GM21529 (cell line): ENCODE measurements around the gene RAD51.
"Not testable (repeated sequence)": the region's sequence is repeated elsewhere in the genome, so short reads cannot be mapped to it uniquely, and the experiment has no call there.

Experiments used
- ATAC-seq: cut with Tn5 transposase; IDR thresholded peaks from one replicate; pipeline ENCODE4 v1.9.1; 2021; ENCODE audit not compliant: unreplicated experiment

Gene RAD51

GRCh38 chr15:40694688-40695468 lies at the start of gene RAD51:
TSS of gene RAD51 (plus strand) at chr15:40695174. CDS start at chr15:40698759, 3,585 bp downstream.
- ATAC-seq = peak; percentile 86

GRCh38 chr15:40647523-40647922 lies 47.5 kb upstream of the RAD51 start:
- ATAC-seq = no peak

GRCh38 chr15:40650479-40650878 lies 44.5 kb upstream of the RAD51 start:
- ATAC-seq = no peak

GRCh38 chr15:40660686-40661085 lies 34.3 kb upstream of the RAD51 start:
- no peak for ATAC-seq

GRCh38 chr15:40664909-40665308 lies 30.1 kb upstream of the RAD51 start:
- ATAC-seq = no peak

- ATAC-seq = not testable (repeated sequence)
Observed at GRCh38 chr15:40676290-40676689, 18.7 kb upstream of the RAD51 start.

- ATAC-seq = not testable (repeated sequence)
Observed at GRCh38 chr15:40676906-40677305, 18.1 kb upstream of the RAD51 start.

- no peak for ATAC-seq
Observed at GRCh38 chr15:40680151-40680550, 14.8 kb upstream of the RAD51 start.

- not testable (repeated sequence) for ATAC-seq
Observed at GRCh38 chr15:40680959-40681358, 14.0 kb upstream of the RAD51 start.

- no peak for ATAC-seq
Observed at GRCh38 chr15:40684381-40684780, 10.6 kb upstream of the RAD51 start.

GRCh38 chr15:40685376-40685775 lies 9.6 kb upstream of the RAD51 start:
- no peak for ATAC-seq

- no peak for ATAC-seq
Observed at GRCh38 chr15:40688932-40689799, 5.8 kb upstream of the RAD51 start.

- no peak for ATAC-seq
Observed at GRCh38 chr15:40691737-40692136, 3.2 kb upstream of the RAD51 start.

- peak; percentile 19 for ATAC-seq
Observed at GRCh38 chr15:40693904-40694687, 878 bp upstream of the RAD51 start.

- peak; percentile 13 for ATAC-seq
Observed at GRCh38 chr15:40695469-40695890, 506 bp downstream of the RAD51 start.

GRCh38 chr15:40696228-40696627 lies 1.3 kb downstream of the RAD51 start:
- ATAC-seq = no peak

GRCh38 chr15:40697916-40698315 lies 2.9 kb downstream of the RAD51 start:
- no peak for ATAC-seq

- no peak for ATAC-seq
Observed at GRCh38 chr15:40702077-40702476, 7.1 kb downstream of the RAD51 start.

GRCh38 chr15:40706121-40706520 lies 11.1 kb downstream of the RAD51 start:
- no peak for ATAC-seq

GRCh38 chr15:40714144-40714543 lies 19.2 kb downstream of the RAD51 start:
- ATAC-seq = no peak

- ATAC-seq = no peak
Observed at GRCh38 chr15:40716165-40716564, 21.2 kb downstream of the RAD51 start.
